ELF-1 (cell line): ENCODE results near the gene COCH.

Source experiments
- DNase-seq: peaks from one replicate; pipeline ENCODE4 v3.0.0-alpha.2; 2016; ENCODE audit warnings: low read depth, low spot score

COCH gene

GRCh38 chr14:30874120-30874998 lies at the start of gene COCH:
TSS of gene COCH (plus strand) at chr14:30874559. CDS start at chr14:30874939, 380 bp downstream.
- DNase-seq: peak; percentile 65

GRCh38 chr14:30826070-30826469 lies 48.3 kb upstream of the COCH start:
- no peak for DNase-seq

GRCh38 chr14:30829853-30830252 lies 44.5 kb upstream of the COCH start:
- DNase-seq: no peak

- no peak for DNase-seq
Measured at GRCh38 chr14:30834353-30834752, 40.0 kb upstream of the COCH start.

DNA sequence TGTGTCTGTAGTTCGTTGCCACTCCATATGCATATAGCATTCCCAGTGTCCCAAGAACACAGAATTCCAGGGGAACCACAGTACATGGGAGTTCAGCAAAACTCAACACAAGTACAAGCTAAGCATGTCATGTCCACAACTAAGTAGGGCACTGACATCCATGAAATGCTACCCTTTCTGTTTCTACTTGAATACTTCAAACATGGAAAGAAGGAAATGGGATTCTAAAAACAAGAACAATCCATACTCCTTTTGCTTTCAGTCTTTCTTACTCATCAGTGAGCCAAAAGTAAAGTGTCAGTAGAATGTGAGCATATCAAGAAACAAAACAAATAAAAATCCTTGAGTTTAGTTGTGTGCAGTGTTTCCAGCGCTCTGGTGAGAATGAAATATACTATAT lies 36.0 kb upstream of the COCH start:
- DNase-seq: no peak

DNA sequence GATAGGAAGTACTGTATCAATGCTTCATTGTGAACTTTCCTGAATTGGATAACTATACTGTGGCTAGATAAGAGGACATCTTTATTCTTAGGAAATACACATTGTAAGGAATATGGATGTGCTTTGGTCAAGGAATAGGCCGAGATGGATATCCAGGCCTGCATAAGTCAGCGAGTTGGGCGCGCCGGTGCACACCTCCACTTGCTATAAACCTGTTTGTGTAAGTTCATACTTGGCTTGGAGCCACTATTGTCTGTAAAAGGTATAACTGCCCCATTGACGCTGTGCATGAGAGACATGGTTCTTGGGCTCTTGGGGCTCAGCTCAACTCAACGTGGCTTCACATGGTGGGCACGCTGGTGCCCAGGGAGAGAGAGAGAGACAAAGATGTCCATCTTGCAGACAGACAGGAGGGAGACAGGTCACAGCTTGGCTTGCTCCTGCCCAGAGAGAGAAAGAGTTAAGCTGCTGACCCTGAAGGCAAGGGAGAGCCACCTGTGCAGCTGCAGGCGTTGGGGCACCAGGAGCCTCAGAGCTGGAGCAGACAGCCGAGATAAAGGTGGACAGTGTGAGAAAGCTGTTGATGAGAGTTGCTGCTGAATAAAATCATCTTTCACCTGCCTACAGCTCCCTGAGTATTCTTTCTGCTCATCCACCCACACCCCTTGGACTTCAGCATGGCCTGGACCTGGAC lies 34.1 kb upstream of the COCH start:
- no peak for DNase-seq

DNA sequence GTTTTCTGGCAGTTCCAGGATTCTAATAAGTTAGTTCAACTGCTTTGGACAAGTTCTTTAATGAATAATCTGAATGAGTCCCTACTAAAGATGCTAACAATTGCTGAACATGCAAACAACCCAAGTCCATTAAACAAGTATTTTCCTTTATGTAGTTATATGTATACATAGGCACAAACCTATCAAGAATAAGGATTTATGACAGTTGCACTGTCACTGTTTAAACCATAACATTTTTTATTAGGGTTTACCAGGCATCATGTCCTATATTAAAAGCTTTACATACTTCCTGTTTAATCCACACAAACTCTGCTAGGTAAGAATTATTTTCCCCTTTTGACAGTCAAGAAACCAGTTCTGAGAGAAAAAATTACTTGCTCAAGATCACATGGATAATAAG lies 31.9 kb upstream of the COCH start:
- no peak for DNase-seq

GRCh38 chr14:30848449-30849240 lies 25.7 kb upstream of the COCH start:
- DNase-seq: no peak

DNA sequence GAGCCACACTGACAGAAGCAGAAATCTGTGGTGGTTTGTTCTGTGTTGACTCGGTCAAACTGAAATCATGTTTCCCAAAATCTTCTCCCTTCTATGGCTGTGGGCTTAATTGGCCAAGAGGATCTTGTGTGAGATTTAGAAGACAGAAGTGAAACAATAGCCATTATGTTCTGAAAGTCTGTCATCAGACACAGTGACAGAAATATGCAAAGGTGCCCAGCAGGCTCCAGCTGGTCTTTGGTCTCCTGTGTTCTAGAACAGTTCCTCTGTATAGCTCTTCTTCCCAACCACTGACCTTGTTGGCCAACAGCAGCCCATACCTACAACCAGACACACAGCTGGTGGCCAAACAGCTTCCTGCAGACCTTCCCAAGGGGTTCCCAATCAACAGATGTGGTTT lies 25.0 kb upstream of the COCH start:
- DNase-seq: no peak

DNA sequence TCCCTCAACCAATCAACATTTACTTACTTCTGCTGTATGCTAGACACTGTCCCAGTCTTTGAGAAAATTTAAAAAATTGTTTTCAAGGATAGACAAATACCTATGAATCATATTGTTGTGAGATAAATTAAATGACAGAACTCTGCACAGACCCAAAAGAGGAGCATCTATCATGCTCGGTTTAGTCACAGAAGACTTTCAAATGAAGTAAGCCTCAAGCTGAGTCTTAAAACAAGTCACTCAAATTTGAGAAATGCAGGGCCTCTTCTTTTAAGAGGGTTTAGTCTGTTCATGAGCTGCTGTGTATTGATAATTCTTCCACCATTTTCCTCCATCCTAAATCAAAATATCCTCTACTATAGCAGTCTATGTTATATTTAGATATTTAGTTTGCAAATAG lies 24.4 kb upstream of the COCH start:
- DNase-seq: no peak

DNA sequence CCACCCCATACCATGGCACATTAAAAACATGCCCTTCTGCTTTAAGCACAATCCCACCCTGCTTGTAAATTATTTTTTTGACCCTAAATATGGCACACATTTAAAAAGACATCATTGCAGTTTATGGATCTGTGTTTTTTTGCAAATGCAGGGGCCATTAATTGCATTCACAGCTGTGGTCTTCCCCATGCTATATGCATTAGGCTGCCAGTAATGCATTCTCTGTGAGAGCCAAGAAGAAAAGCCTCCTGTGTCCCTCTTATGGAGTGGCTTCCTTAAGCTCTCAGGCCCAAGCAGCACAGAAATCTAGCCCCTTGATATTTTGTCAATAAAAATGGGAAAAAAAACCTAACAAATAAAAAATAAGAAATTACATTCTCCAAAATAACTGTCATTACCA lies 20.4 kb upstream of the COCH start:
- DNase-seq: no peak

DNA sequence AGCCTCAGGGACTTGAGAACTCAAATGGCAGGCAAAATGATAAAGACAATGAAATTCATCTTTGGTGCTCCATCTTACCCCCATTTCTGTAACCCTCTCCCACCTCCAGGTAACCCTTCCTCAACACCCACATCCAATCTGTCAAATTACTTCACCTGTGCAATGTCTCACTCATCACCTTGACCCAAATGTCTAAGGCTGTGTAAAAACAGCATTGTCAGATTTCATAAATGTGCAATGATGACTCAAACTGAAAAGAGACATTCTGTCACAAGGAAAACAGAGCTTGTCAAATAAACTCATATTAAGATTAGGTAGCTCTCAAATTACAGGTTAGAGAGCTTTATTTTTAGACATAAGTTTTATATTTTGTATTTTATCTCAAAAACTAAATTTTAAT lies 19.9 kb upstream of the COCH start:
- DNase-seq: no peak

DNA sequence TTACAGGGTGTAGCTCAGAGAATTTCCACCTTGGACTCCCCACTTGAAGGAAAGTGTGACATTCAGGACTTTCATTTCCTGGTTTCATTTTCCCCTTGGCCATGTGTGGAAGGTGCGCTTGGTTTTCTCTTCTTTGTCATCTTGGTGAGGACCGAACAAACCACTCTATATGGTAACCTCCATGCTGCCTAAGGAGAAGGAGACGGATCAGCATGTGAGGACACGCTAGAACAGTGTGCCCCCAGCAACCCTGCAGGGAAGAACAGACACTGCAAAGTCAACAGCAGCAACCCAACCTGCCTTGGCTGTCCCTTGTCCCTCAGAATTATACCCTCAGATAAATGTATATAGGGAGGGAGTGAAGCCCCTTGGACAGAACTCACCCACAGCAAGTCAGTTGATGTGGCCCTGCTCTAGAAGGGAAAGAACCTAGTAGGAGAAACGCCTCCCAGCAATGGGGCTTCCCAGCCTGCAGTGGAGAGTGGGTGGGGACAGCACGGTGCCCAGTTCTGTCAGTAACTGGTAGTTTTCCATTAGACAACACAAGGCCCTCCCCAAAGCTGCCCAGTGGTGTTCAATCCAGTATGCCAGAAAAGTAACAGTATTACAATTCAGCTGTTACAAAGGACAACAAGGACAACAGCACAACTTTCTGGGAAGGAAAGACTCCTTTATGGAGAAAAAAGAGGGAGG lies 18.9 kb upstream of the COCH start:
- DNase-seq: no peak

DNA sequence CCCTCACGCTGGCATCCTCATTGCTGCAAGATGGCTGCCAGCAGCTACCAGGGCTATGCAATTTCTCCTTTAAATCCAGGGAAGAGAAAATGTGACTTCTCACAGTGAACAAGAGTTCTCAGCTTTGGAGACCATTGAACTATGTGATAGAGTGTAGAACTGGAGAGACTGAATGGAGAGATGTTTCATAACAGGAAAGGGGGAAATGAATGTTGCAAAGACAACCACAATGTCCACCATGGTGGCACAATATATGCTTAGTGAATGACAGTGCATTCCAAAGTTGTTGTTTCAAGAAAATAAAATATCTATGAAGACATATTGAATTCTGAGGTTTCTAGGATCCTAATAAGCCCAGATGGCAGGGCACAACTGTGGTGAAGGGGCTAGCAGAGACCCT lies 13.2 kb upstream of the COCH start:
- DNase-seq: no peak

DNA sequence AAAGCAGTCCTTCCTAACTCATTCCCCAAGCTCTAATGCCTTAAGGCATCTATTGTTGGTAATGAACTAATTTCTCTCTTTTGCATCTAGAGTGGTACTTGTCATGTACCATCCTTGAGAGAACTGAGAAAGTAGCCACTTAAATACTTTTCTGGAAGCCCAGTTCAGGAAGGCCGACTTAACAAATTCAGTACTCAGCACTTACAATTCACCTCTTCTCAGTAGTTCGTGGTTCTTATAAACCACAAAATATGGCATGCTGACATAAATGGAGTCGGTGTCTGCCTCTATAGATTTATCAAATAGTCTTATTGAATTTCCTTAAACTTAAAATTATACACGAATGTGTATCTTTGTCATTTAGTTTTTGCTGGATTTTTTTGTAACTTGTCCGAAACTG lies 9.4 kb upstream of the COCH start:
- DNase-seq: no peak

GRCh38 chr14:30868736-30869135 lies 5.6 kb upstream of the COCH start:
- DNase-seq: no peak

DNA sequence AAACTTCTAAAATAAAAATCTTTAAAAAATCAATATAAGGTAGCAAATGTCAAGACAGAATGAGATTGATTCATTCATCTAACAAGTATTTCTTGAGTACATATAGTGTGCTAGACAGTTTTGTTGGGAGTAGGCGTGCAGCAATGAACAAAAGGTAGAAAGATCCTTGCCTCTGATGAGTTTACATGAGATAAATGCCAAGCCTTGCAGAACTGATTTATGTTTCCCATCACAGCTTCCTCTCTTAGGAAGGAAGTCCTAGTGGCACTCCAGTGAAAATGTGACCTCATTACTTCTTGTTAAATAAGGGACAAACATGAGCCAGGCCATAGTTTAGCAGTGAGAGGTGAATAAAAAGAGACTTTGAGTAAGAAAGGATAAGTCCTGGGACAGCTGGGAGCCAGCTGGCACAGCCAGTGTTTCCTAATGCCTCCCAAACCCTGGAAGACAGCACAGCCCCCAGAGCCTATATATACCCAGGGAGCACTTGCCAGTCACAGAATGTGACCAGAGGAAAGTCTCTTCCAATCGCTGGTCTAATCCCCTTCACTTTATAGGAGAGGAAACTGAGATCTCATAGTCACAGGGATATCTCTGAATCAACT lies 4.7 kb upstream of the COCH start:
- no peak for DNase-seq

DNA sequence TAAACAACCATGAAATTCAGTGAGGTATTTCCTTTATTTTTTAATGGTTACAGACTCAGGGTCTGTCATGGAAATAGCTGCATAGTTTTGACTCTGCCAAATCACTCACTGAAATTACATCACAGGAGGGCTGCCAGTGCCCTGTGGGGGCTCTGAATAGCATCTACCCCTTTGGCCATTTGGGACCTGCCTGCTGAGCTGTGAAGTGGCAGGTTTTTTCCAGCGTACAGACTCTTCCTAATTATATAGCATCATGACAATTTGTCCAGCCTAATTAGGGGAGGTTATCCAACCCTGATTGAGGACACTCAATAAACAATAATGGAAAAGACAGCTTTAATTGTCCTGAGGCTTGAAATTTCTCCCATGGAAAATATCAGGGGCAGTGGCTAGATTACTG lies 1.8 kb upstream of the COCH start:
- DNase-seq: peak; percentile 30

DNA sequence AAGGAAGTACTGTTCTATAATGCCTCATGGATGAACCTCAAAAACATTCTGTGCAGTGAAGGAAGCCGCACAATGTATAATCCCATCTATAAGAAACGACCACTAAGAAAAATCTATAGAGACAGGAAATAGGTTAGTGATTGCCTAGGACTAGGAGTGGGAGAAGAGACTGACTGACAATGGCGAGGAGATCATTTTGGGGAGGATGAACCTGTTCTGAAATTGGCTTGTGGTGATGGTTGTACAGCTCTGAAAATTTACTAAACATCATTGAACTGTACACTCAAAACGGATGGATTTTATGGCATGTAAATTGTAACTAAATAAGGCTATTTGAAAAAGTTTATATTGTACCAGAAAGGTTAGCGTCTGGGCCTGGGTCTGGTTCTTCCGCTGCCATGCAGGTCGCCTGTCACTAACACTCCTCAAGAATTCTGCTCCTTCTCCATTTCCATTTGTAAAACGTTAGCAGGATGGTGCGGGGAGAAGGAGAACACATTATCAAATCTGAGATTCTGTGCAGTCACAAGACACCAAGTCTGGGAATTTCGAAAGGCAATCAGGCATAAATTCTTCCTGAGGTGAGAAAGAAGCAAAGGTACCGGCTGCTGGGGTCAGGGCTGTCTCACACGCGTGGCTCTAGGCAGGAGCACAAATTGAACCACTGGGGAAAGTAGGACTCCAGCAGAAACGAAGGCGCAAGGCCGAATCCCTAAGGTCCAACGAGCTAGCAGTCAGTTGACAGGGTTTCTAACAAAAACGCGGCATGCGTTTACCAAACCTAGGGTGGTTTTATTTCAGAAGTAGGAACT lies 845 bp upstream of the COCH start:
- DNase-seq: no peak

GRCh38 chr14:30874999-30875787 lies 834 bp downstream of the COCH start:
- DNase-seq: peak; percentile 39
